Loucy (cell line): ENCODE data around the gene CEP76.

Source experiments
- H2AFZ ChIP-seq: fragments of 200-600 bp; sonication (generic); 2 replicates; pipeline ENCODE4 v1.6.0; 2016; ENCODE audit warnings: antibody characterized with exemption, mild to moderate bottlenecking, low read length, moderate library complexity
- H3F3A ChIP-seq: fragments of 200-600 bp; 2 replicates; pipeline ENCODE4 v1.6.0; 2016; ENCODE audit warnings: antibody characterized with exemption, low read depth, mild to moderate bottlenecking
- H3K27me3 ChIP-seq: fragments of 200-600 bp; sonication (generic); 2 replicates; pipeline ENCODE4 v1.6.1; 2014; ENCODE audit warnings: low read length, mild to moderate bottlenecking; ENCODE audit not compliant: insufficient read depth, poor library complexity, severe bottlenecking
- H3K36me3 ChIP-seq: fragments of 200-600 bp; sonication (generic); 2 replicates; pipeline ENCODE4 v1.6.1; 2016; ENCODE audit warnings: low read length; ENCODE audit not compliant: insufficient read depth
- H3K4me1 ChIP-seq: fragments of 200-600 bp; sonication (generic); 2 replicates; pipeline ENCODE4 v1.5.1; 2014; ENCODE audit warnings: low read length, mild to moderate bottlenecking; ENCODE audit not compliant: insufficient read depth, poor library complexity, severe bottlenecking
- H3K4me2 ChIP-seq: fragments of 200-600 bp; sonication (generic); 2 replicates; pipeline ENCODE4 v1.6.0; 2014; ENCODE audit warnings: antibody characterized with exemption, low read length, low read depth, mild to moderate bottlenecking; ENCODE audit not compliant: poor library complexity, severe bottlenecking
- H3K4me3 ChIP-seq: fragments of 200-600 bp; sonication (generic); 2 replicates; pipeline ENCODE4 v1.5.1; 2014; ENCODE audit warnings: low read length, mild to moderate bottlenecking, mixed read lengths; ENCODE audit not compliant: poor library complexity, severe bottlenecking
- H3K79me2 ChIP-seq: fragments of 200-600 bp; sonication (generic); 2 replicates; pipeline ENCODE4 v1.6.1; 2014; ENCODE audit warnings: low read length; ENCODE audit not compliant: insufficient read depth
- H3K9ac ChIP-seq: fragments of 200-600 bp; sonication (generic); 2 replicates; pipeline ENCODE4 v1.6.0; 2014; ENCODE audit warnings: mild to moderate bottlenecking, low read depth, low read length, moderate library complexity; ENCODE audit not compliant: poor library complexity, severe bottlenecking
- H3K9me2 ChIP-seq: fragments of 200-600 bp; sonication (generic); replicated peaks from 2 replicates; pipeline ENCODE4 v1.6.1; 2016; ENCODE audit warnings: low read depth, low read length, mixed read lengths
- H3K9me3 ChIP-seq: fragments of 200-600 bp; sonication (generic); 2 replicates; pipeline ENCODE4 v1.6.1; 2014; ENCODE audit warnings: mild to moderate bottlenecking, antibody characterized with exemption, low read length, low read depth; ENCODE audit not compliant: insufficient read depth
- H4K20me1 ChIP-seq: fragments of 200-600 bp; sonication (generic); 2 replicates; pipeline ENCODE4 v1.6.0; 2014; ENCODE audit warnings: antibody characterized with exemption, low read length, mild to moderate bottlenecking; ENCODE audit not compliant: insufficient read depth, poor library complexity, severe bottlenecking
- EZH2phosphoT487 ChIP-seq: fragments of 200-600 bp; IDR thresholded peaks from 2 replicates; pipeline ENCODE4 v1.6.1; 2018; ENCODE audit warnings: antibody characterized with exemption, mild to moderate bottlenecking, moderate library complexity, borderline replicate concordance
- TF ChIP-seq, protein P1 (sequence below): fragments of 200-600 bp; sonication (generic); conservative IDR thresholded peaks from 2 replicates; pipeline ENCODE4 v1.5.1; 2014; ENCODE audit warnings: mild to moderate bottlenecking, antibody characterized with exemption, low read length

The CEP76 gene

GRCh38 chr18:12659904-12660605 is 42.5 kb downstream of the CEP76 start:
- Histone ChIP-seq H3K79me2 (no peaks in the 10 kb centered on the region), H3K4me2 (no peak overlapping the region), H4K20me1 (no peaks in the 10 kb centered on the region), H3K9me3 (no peaks in the 10 kb centered on the region), H3K27me3 (peaks cover 5% of the 10 kb centered on the region), H3K4me1 (no peaks in the 10 kb centered on the region), H3K36me3 (no peaks in the 10 kb centered on the region), H3F3A (no peaks in the 10 kb centered on the region), H3K9me2 (no peaks in the 10 kb centered on the region), H2AFZ (no peak overlapping the region), H3K4me3 (no peak overlapping the region), H3K9ac (no peak overlapping the region)
- TF ChIP-seq, protein P1, sequence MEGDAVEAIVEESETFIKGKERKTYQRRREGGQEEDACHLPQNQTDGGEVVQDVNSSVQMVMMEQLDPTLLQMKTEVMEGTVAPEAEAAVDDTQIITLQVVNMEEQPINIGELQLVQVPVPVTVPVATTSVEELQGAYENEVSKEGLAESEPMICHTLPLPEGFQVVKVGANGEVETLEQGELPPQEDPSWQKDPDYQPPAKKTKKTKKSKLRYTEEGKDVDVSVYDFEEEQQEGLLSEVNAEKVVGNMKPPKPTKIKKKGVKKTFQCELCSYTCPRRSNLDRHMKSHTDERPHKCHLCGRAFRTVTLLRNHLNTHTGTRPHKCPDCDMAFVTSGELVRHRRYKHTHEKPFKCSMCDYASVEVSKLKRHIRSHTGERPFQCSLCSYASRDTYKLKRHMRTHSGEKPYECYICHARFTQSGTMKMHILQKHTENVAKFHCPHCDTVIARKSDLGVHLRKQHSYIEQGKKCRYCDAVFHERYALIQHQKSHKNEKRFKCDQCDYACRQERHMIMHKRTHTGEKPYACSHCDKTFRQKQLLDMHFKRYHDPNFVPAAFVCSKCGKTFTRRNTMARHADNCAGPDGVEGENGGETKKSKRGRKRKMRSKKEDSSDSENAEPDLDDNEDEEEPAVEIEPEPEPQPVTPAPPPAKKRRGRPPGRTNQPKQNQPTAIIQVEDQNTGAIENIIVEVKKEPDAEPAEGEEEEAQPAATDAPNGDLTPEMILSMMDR = peak; percentile 98
- TF ChIP-seq EZH2phosphoT487 = no peak

GRCh38 chr18:12658426-12659138 is 43.9 kb downstream of the CEP76 start:
- TF ChIP-seq EZH2phosphoT487 = no peak
- TF ChIP-seq, protein P1 = no peak
- H3K4me3 ChIP-seq = no peak overlapping the region
- H3F3A ChIP-seq = no peaks in the 10 kb centered on the region
- H3K79me2 ChIP-seq = no peaks in the 10 kb centered on the region
- H3K4me2 ChIP-seq = no peak overlapping the region
- H4K20me1 ChIP-seq = no peaks in the 10 kb centered on the region
- peaks cover 5% of the 10 kb centered on the region for H3K27me3 ChIP-seq
- no peaks in the 10 kb centered on the region for H3K9me2 ChIP-seq
- no peaks in the 10 kb centered on the region for H3K9me3 ChIP-seq
- no peaks in the 10 kb centered on the region for H3K4me1 ChIP-seq
- H3K36me3 ChIP-seq = no peaks in the 10 kb centered on the region
- H3K9ac ChIP-seq = no peak overlapping the region
- no peak overlapping the region for H2AFZ ChIP-seq

DNA sequence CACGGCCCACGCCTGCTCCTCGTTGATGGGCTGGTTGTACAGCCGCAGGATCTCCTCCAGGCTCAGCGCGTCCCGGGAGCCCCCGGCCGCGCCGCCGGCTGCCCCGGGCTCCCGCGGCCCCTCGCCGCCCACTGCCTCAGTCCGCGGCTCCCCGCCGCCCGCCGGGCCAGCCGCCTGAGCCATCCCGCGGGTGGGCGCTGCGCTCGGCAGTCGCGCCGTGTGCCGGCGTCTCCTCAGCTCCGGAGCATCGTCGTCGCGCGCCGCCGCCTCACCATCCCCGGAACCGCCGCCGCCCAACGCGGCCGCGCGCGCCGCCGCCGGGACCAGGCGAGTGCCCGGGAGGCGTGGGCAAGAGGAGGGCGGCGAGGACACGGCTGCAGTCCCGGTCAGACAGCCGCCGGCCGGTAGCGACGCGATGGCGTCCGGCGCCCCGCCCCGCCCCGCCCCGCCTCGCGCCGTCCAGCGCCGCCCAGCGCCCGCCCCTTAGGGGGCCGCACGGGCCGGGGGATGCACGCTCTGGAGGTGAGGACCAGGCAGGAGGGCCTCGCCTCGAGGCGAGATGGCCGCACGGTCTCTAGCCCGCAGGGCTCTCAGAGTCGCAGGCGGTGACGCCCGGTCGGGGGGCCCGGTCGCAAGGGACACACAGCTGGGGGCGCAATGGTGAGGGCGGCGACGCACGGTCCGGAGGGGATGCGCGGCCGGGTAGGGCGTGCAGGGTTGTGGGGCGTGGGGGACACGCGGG is 44.7 kb downstream of the CEP76 start, which contains the start of gene SPIRE1:
Gene SPIRE1 (minus strand): TSS at position 424 of the 742 bp plus-strand sequence. CDS start 241 bp downstream, at position 183.
- H3K79me2 ChIP-seq = no peaks in the 10 kb centered on the region
- H2AFZ ChIP-seq = no peak within 1 kb of the TSS
- no peak within 1 kb of the TSS for H3K4me2 ChIP-seq
- no peak for TF ChIP-seq EZH2phosphoT487
- TF ChIP-seq, protein P1 = no peak
- no peak within 1 kb of the TSS for H3K9ac ChIP-seq
- H3K9me2 ChIP-seq = no peaks in the 10 kb centered on the region
- no peak within 1 kb of the TSS for H3K4me3 ChIP-seq
- H3K36me3 ChIP-seq = no peaks in the 10 kb centered on the region
- no peaks in the 10 kb centered on the region for H3K9me3 ChIP-seq
- peaks cover 5% of the 10 kb centered on the region for H3K27me3 ChIP-seq
- H4K20me1 ChIP-seq = no peaks in the 10 kb centered on the region
- no peaks in the 10 kb centered on the region for H3K4me1 ChIP-seq
- H3F3A ChIP-seq = no peaks in the 10 kb centered on the region
